SU-DHL-6 (cell line): ENCODE measurements around the gene EMP1.

ENCODE experiments used
- H2AFZ ChIP-seq: fragments of 200-600 bp; sonication (generic); 2 replicates; pipeline ENCODE4 v1.6.1; 2014; ENCODE audit warnings: low read depth, mild to moderate bottlenecking, moderate library complexity, mixed read lengths, antibody characterized with exemption, low read length; ENCODE audit not compliant: severe bottlenecking
- H3F3A ChIP-seq: fragments of 200-600 bp; shearing (Covaris generic); 2 replicates; pipeline ENCODE4 v1.6.0; 2016; ENCODE audit warnings: antibody characterized with exemption, mild to moderate bottlenecking; ENCODE audit not compliant: insufficient read depth
- H3K27ac ChIP-seq: fragments of 200-600 bp; sonication (generic); 2 replicates; pipeline ENCODE4 v1.5.1; 2016; ENCODE audit warnings: low read depth, mild to moderate bottlenecking, low read length, moderate library complexity, mixed read lengths
- H3K27me3 ChIP-seq: fragments of 200-600 bp; sonication (generic), shearing (Covaris generic); 2 replicates; pipeline ENCODE4 v1.6.0; 2014; ENCODE audit warnings: mild to moderate bottlenecking, low read length
- H3K36me3 ChIP-seq: fragments of 200-600 bp; sonication (generic); 2 replicates; pipeline ENCODE4 v1.6.1; 2014; ENCODE audit warnings: mild to moderate bottlenecking, low read length, mixed read lengths
- H3K4me2 ChIP-seq: fragments of 300-600, 200-600 bp; shearing (Covaris generic), sonication (generic); 2 replicates; pipeline ENCODE4 v1.6.0; 2014; ENCODE audit warnings: low read length, low read depth, mild to moderate bottlenecking; ENCODE audit not compliant: poor library complexity, severe bottlenecking
- H3K4me3 ChIP-seq: fragments of 200-600 bp; sonication (generic); 2 replicates; pipeline ENCODE4 v1.5.1; 2014; ENCODE audit warnings: antibody characterized with exemption, low read length, mild to moderate bottlenecking, mixed read lengths; ENCODE audit not compliant: insufficient read depth, poor library complexity, severe bottlenecking
- H3K79me2 ChIP-seq: fragments of 200-600 bp; sonication (generic); 2 replicates; pipeline ENCODE4 v1.6.1; 2014; ENCODE audit warnings: mild to moderate bottlenecking, low read length, moderate library complexity; ENCODE audit not compliant: insufficient read depth
- H3K9ac ChIP-seq: fragments of 200-600 bp; sonication (generic); 2 replicates; pipeline ENCODE4 v1.7.0; 2014; ENCODE audit warnings: mild to moderate bottlenecking, low read length
- H3K9me2 ChIP-seq: fragments of 200-600 bp; sonication (generic); replicated peaks from 2 replicates; pipeline ENCODE4 v1.6.1; 2014; ENCODE audit warnings: low read length; ENCODE audit not compliant: insufficient read depth
- H3K9me3 ChIP-seq: fragments of 200-600 bp; sonication (generic); 2 replicates; pipeline ENCODE4 v1.6.1; 2014; ENCODE audit warnings: low read length, mixed read lengths; ENCODE audit not compliant: insufficient read depth
- H4K20me1 ChIP-seq: fragments of 200-600 bp; sonication (generic); 2 replicates; pipeline ENCODE4 v1.6.1; 2014; ENCODE audit warnings: low read depth, mild to moderate bottlenecking, antibody characterized with exemption, low read length, moderate library complexity, mixed read lengths
- EZH2phosphoT487 ChIP-seq: fragments of 200-600 bp; sonication (generic), shearing (Covaris generic); conservative IDR thresholded peaks from 2 replicates; pipeline ENCODE4 v1.6.1; 2018; ENCODE audit warnings: mild to moderate bottlenecking, antibody characterized with exemption, low read length, moderate library complexity, mixed read lengths
- TF ChIP-seq, protein P1 (sequence below): fragments of 200-600 bp; sonication (generic); IDR thresholded peaks from one replicate; pipeline ENCODE4 v1.5.1; 2017; ENCODE audit warnings: antibody characterized with exemption, mild to moderate bottlenecking, low read length, moderate library complexity; ENCODE audit not compliant: insufficient read depth, poor library complexity, severe bottlenecking

EMP1 gene

GRCh38 chr12:13194401-13195110 lies 2.0 kb upstream of the EMP1 start:
- no peaks in the 10 kb centered on the region for H3K36me3 ChIP-seq
- TF ChIP-seq, protein P1, sequence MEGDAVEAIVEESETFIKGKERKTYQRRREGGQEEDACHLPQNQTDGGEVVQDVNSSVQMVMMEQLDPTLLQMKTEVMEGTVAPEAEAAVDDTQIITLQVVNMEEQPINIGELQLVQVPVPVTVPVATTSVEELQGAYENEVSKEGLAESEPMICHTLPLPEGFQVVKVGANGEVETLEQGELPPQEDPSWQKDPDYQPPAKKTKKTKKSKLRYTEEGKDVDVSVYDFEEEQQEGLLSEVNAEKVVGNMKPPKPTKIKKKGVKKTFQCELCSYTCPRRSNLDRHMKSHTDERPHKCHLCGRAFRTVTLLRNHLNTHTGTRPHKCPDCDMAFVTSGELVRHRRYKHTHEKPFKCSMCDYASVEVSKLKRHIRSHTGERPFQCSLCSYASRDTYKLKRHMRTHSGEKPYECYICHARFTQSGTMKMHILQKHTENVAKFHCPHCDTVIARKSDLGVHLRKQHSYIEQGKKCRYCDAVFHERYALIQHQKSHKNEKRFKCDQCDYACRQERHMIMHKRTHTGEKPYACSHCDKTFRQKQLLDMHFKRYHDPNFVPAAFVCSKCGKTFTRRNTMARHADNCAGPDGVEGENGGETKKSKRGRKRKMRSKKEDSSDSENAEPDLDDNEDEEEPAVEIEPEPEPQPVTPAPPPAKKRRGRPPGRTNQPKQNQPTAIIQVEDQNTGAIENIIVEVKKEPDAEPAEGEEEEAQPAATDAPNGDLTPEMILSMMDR: no peak
- TF ChIP-seq EZH2phosphoT487: no peak
- H3K79me2 ChIP-seq: no peaks in the 10 kb centered on the region
- no peaks in the 10 kb centered on the region for H4K20me1 ChIP-seq
- no peak overlapping the region for H3K9ac ChIP-seq
- H3F3A ChIP-seq: no peaks in the 10 kb centered on the region
- H3K4me2 ChIP-seq: no peak overlapping the region
- H3K9me2 ChIP-seq: no peaks in the 10 kb centered on the region
- H3K27me3 ChIP-seq: no peaks in the 10 kb centered on the region
- no peak overlapping the region for H3K27ac ChIP-seq
- no peak overlapping the region for H3K4me3 ChIP-seq
- H2AFZ ChIP-seq: no peak overlapping the region
- no peaks in the 10 kb centered on the region for H3K9me3 ChIP-seq

GRCh38 chr12:13195250-13195649 lies 1.3 kb upstream of the EMP1 start:
- Histone ChIP-seq H3K27ac (no peak overlapping the region), H3K4me2 (no peak overlapping the region), H3F3A (no peaks in the 10 kb centered on the region)

DNA sequence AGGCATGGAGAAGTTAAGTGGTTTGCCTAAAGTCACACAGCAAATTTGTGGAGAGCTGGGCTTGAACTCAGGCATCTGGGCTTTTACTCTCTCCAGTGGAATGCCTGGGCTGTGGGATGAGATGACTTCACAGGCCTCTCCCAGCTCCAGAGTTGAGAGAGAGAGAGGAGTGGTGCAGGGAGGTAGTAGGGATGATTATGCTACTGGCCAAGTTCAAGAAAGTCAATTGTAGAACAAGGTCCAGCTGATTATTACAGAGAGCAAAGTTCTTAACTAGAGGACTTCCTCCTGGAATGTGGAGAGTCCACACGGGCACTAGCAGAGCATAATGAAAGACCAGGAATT lies 769 bp upstream of the EMP1 start:
- H4K20me1 ChIP-seq: no peaks in the 10 kb centered on the region
- no peaks in the 10 kb centered on the region for H3F3A ChIP-seq
- H3K4me2 ChIP-seq: no peak overlapping the region
- H3K36me3 ChIP-seq: no peaks in the 10 kb centered on the region
- TF ChIP-seq, protein P1: no peak
- no peak for TF ChIP-seq EZH2phosphoT487
- no peak overlapping the region for H3K9ac ChIP-seq
- H3K27me3 ChIP-seq: no peaks in the 10 kb centered on the region
- H3K79me2 ChIP-seq: no peaks in the 10 kb centered on the region
- no peaks in the 10 kb centered on the region for H3K9me3 ChIP-seq
- H3K4me3 ChIP-seq: no peak overlapping the region
- H2AFZ ChIP-seq: no peak overlapping the region
- no peaks in the 10 kb centered on the region for H3K9me2 ChIP-seq
- H3K27ac ChIP-seq: no peak overlapping the region

More at GRCh38 chr12:13195250-13195649, 1.3 kb upstream of the EMP1 start:
- Histone ChIP-seq H4K20me1 (no peaks in the 10 kb centered on the region), H3K9ac (no peak overlapping the region), H3K9me3 (no peaks in the 10 kb centered on the region), H3K9me2 (no peaks in the 10 kb centered on the region), H3K79me2 (no peaks in the 10 kb centered on the region), H2AFZ (no peak overlapping the region), H3K4me3 (no peak overlapping the region), H3K27me3 (no peaks in the 10 kb centered on the region), H3K36me3 (no peaks in the 10 kb centered on the region)
- TF ChIP-seq EZH2phosphoT487: no peak
- TF ChIP-seq, protein P1: no peak
